Measurements from ENCODE around the gene CIAPIN1.

The CIAPIN1 gene

GRCh38 chr16:57447186-57447962, at the start of gene CIAPIN1, which contains the start of gene COQ9:
Gene CIAPIN1 (minus strand): TSS chr16:57447385. CDS start chr16:57440928, 6,457 bp downstream.
Gene COQ9 (plus strand): TSS chr16:57447479. CDS start chr16:57447506, 27 bp downstream.
- DNase-seq (ENCODE audit: low read depth): peak; percentile 80

- no peak for DNase-seq (ENCODE audit: low read depth)
Measured at GRCh38 chr16:57493767-57494166, 46.6 kb upstream of the CIAPIN1 start.

GRCh38 chr16:57489229-57489628, 42.0 kb upstream of the CIAPIN1 start:
- no peak for DNase-seq (ENCODE audit: low read depth)

GRCh38 chr16:57486858-57487834, 40.0 kb upstream of the CIAPIN1 start:
- DNase-seq (ENCODE audit: low read depth): no peak

- peak; percentile 75 for DNase-seq (ENCODE audit: low read depth)
Measured at GRCh38 chr16:57485916-57486857, 39.0 kb upstream of the CIAPIN1 start, which contains the start of gene DOK4. Gene DOK4 (minus strand): TSS chr16:57486493. CDS start chr16:57479507, 6,986 bp downstream.

GRCh38 chr16:57485091-57485915, 38.1 kb upstream of the CIAPIN1 start:
- no peak for DNase-seq (ENCODE audit: low read depth)

GRCh38 chr16:57484515-57485005, 37.4 kb upstream of the CIAPIN1 start:
- no peak for DNase-seq (ENCODE audit: low read depth)

- DNase-seq (ENCODE audit: low read depth): no peak
Measured at GRCh38 chr16:57483725-57484514, 36.7 kb upstream of the CIAPIN1 start.

GRCh38 chr16:57482845-57483545, 35.8 kb upstream of the CIAPIN1 start:
- no peak for DNase-seq (ENCODE audit: low read depth)

GRCh38 chr16:57481421-57481820, 34.2 kb upstream of the CIAPIN1 start:
- no peak for DNase-seq (ENCODE audit: low read depth)

- no peak for DNase-seq (ENCODE audit: low read depth)
Measured at GRCh38 chr16:57480754-57481230, 33.6 kb upstream of the CIAPIN1 start.

- no peak for DNase-seq (ENCODE audit: low read depth)
Measured at GRCh38 chr16:57479976-57480753, 33.0 kb upstream of the CIAPIN1 start.

- no peak for DNase-seq (ENCODE audit: low read depth)
Measured at GRCh38 chr16:57479205-57479975, 32.2 kb upstream of the CIAPIN1 start.

GRCh38 chr16:57478396-57479204, 31.4 kb upstream of the CIAPIN1 start:
- no peak for DNase-seq (ENCODE audit: low read depth)

GRCh38 chr16:57477531-57478202, 30.5 kb upstream of the CIAPIN1 start:
- no peak for DNase-seq (ENCODE audit: low read depth)
